ENCODE measurements around the gene WIPI1. TPM values are rescaled to one million over a fixed set of nuclear protein-coding genes. Genes with fewer than 3 reads are reported as not detected.
A peak's percentile ranks its signal among the peaks of the same experiment; 100 is the strongest.

Gene WIPI1
- total RNA-seq, 1 experiment from 2014 or later: 21.8 TPM

DNA sequence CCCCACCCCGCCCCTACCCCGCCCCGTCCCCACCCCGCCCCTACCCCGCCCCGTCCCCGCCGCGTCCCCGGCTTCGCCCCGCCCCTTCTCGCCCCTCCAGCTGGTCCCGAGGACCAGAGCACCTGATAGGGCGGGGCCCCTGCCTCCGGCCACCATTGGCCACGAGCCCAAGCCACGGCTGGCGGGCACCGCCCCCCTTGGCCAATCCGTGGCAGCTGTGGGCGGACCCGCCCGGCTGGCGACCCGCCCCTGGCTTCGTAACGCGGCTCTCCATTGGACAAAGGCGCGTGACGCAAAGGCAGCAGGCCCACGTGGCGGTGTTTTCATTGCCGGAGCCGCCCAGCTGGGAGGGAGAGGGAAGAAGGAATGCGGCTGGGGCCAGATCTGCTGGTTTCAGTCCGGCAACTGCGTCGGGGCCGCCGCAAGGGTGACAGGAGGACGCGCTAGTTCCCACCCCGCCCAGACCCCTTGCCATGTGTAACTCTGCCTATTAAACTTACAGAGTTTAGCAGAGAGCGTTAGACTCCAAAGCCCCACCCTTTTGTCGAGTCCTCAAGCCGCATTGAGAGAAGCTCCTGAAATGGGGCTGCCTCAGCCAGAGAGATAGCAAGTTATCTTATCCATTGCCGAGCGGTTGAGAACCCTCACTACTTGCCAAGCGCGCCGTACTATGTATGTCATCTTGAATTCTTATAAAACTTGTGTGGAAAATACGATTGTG, 403 bp upstream of the WIPI1 start:
- Histone ChIP-seq H3K4me1 (peaks cover 16% of the 10 kb centered on the region; the same call in 1 of the 2 replicates), H3K4me3 (ENCODE audit: low read depth, low read length) (peak overlapping the region; percentile 59), H3K36me3 (ENCODE audit: control insufficient read depth, insufficient read depth, low read length) (no peaks in the 10 kb centered on the region), H3K9me3 (no peaks in the 10 kb centered on the region), H3K27me3 (replicated peaks; ENCODE audit: control insufficient read depth, insufficient read depth, low read length) (no peaks in the 10 kb centered on the region)
- POLR2A ChIA-PET: interaction anchor here (0.6 to 2.0 kb wide), 7 partner anchors 20 to 464 kb away, joined by 3 to 14 read pairs (median 6); partner anchors contain the start of genes AMZ2, KPNA2 and PRKAR1A
- Mint-ChIP-seq H3K36me3 (ENCODE audit: insufficient read depth, unreplicated experiment) (no peaks in the 10 kb centered on the region), H3K27me3 (ENCODE audit: insufficient read depth, unreplicated experiment) (peaks cover 3% of the 10 kb centered on the region), H3K4me3 (ENCODE audit: unreplicated experiment) (peak overlapping the region; percentile 95), H3K4me1 (ENCODE audit: low read depth, unreplicated experiment) (peaks cover 13% of the 10 kb centered on the region), H3K27ac (ENCODE audit: unreplicated experiment) (peak overlapping the region; percentile 84), H3K9me3 (ENCODE audit: unreplicated experiment) (no peaks in the 10 kb centered on the region)
- TF ChIP-seq, protein P1, sequence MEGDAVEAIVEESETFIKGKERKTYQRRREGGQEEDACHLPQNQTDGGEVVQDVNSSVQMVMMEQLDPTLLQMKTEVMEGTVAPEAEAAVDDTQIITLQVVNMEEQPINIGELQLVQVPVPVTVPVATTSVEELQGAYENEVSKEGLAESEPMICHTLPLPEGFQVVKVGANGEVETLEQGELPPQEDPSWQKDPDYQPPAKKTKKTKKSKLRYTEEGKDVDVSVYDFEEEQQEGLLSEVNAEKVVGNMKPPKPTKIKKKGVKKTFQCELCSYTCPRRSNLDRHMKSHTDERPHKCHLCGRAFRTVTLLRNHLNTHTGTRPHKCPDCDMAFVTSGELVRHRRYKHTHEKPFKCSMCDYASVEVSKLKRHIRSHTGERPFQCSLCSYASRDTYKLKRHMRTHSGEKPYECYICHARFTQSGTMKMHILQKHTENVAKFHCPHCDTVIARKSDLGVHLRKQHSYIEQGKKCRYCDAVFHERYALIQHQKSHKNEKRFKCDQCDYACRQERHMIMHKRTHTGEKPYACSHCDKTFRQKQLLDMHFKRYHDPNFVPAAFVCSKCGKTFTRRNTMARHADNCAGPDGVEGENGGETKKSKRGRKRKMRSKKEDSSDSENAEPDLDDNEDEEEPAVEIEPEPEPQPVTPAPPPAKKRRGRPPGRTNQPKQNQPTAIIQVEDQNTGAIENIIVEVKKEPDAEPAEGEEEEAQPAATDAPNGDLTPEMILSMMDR (IDR thresholded peaks at IDR 0.05; ENCODE audit: insufficient read depth in 1 of 2, low read depth in 1 of 2, low read length in 1 of 2, severe bottlenecking in 1 of 2, unreplicated experiment in 1 of 2): no peak
- no TSS peak for BruUV-seq (replicated peaks)
- DNase-seq: peak; percentile 99 to 100
- CTCF ChIA-PET: interaction anchor here (0.7 to 2.3 kb wide), 9 partner anchors 10 to 422 kb away, joined by 3 to 12 read pairs (median 3); partner anchors contain the start of genes KPNA2 and PRKAR1A
- intact Hi-C loops (cut with micrococcal nuclease; ENCODE audit: unreplicated experiment): loop anchor here (2.0 kb wide), 1 partner anchor 21 kb away; no protein-coding TSS in a partner anchor

DNA sequence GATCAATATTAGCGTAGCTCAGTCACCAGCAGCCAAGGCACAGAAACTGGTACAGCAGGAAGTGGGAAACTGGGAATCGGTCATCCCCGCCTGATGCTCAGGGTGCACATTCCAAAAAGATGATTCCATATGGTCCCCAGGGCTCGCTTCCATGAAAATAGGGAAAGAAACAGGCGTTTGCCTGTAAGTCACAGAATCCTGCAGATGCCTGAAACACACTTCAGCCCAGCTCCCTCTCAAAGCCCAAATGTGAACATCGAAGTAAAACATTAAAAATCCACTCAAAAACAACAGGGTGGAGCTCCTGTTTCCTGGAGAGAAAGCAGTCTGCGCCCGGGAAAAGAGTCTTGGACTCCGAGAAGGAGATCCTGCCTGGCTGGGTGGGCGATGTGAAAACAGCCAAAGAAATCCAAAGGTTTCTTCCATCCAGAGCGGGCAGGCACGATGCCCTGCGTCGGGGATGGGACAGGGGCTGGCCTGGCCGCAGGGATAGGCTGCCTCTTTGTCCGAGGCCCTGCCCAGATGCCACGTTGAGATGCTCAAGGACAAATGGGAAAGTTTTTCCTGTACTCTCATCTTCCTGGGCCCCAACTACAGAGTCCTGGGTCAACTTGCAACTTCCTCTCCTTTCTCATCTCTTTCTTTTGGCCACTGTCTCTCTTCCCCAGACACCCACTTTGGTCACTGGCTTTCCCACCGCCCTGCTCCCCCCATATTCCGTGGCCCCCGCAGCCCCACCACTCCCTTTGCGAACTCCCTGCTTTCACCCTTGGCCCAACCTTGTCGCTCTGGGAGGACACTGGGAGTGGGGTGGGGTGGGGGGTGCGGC, 743 bp downstream of the WIPI1 start:
- TF ChIP-seq, protein P1 (IDR thresholded peaks at IDR 0.05; ENCODE audit: insufficient read depth in 1 of 2, low read depth in 1 of 2, low read length in 1 of 2, severe bottlenecking in 1 of 2, unreplicated experiment in 1 of 2): no peak
- no TSS peak for BruUV-seq (replicated peaks)
- H3K36me3 Mint-ChIP-seq (ENCODE audit: insufficient read depth, unreplicated experiment): peaks cover 4% of the 10 kb centered on the region
- intact Hi-C loops (cut with micrococcal nuclease; ENCODE audit: unreplicated experiment): loop anchor here (2.0 kb wide), 1 partner anchor 20 kb away; no protein-coding TSS in a partner anchor
- H3K27me3 Mint-ChIP-seq (ENCODE audit: insufficient read depth, unreplicated experiment): peaks cover 2% of the 10 kb centered on the region
- H3K9me3 Mint-ChIP-seq (ENCODE audit: unreplicated experiment): no peaks in the 10 kb centered on the region
- Histone ChIP-seq H3K9me3 (no peaks in the 10 kb centered on the region), H3K4me3 (ENCODE audit: low read depth, low read length) (peak overlapping the region; percentile 96), H3K27me3 (replicated peaks; ENCODE audit: control insufficient read depth, insufficient read depth, low read length) (no peaks in the 10 kb centered on the region), H3K4me1 (peaks cover 28% of the 10 kb centered on the region), H3K36me3 (ENCODE audit: control insufficient read depth, insufficient read depth, low read length) (no peaks in the 10 kb centered on the region)
- ChIA-PET CTCF (interaction anchor here (0.5 to 2.3 kb wide), 8 partner anchors 18 to 284 kb away, joined by 3 to 12 read pairs (median 3); partner anchors contain the start of gene PRKAR1A), POLR2A (interaction anchor here (0.8 to 2.0 kb wide), 4 partner anchors 56 to 421 kb away, joined by 4 to 14 read pairs (median 9); partner anchors contain the start of genes AMZ2, KPNA2 and PRKAR1A)
- H3K4me3 Mint-ChIP-seq (ENCODE audit: unreplicated experiment): peak overlapping the region; percentile 95
- DNase-seq: peak; percentile 75 to 81
- peak overlapping the region; percentile 84 for H3K27ac Mint-ChIP-seq (ENCODE audit: unreplicated experiment)
- H3K4me1 Mint-ChIP-seq (ENCODE audit: low read depth, unreplicated experiment): peaks cover 17% of the 10 kb centered on the region

DNA sequence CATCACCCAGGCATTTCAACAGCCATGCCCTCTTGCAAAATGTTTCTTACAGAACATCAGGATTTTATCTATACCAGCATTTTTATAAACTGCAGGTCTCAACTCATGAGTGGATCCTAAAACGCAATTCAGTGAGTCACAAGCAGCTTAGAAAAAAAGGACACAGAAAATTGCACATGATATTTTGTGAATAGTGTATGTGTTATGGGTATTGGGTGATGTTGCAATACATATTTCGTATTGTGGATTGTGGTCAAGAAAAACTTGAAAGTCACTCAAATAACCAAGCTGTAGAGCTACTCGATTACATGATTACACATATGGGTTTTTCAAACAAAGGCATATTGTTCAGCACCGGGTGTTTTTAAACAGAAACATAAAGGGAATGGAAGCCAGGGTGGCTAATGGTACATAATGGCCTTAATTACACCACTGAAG, 1.4 kb downstream of the WIPI1 start:
- H3K9me3 ChIP-seq: no peaks in the 10 kb centered on the region
- H3K4me1 ChIP-seq: peaks cover 34% of the 10 kb centered on the region
- H3K4me1 Mint-ChIP-seq (ENCODE audit: low read depth, unreplicated experiment): peaks cover 20% of the 10 kb centered on the region
- H3K36me3 Mint-ChIP-seq (ENCODE audit: insufficient read depth, unreplicated experiment): peaks cover 7% of the 10 kb centered on the region
- DNase-seq: no peak
- H3K9me3 Mint-ChIP-seq (ENCODE audit: unreplicated experiment): no peaks in the 10 kb centered on the region
- H3K36me3 ChIP-seq (ENCODE audit: control insufficient read depth, insufficient read depth, low read length): no peaks in the 10 kb centered on the region
- H3K4me3 ChIP-seq (ENCODE audit: low read depth, low read length): peak overlapping the region; percentile 96
- intact Hi-C loops (cut with micrococcal nuclease; ENCODE audit: unreplicated experiment): loop anchor here (2.0 kb wide), 1 partner anchor 19 kb away; no protein-coding TSS in a partner anchor
- no peaks in the 10 kb centered on the region for H3K27me3 Mint-ChIP-seq (ENCODE audit: insufficient read depth, unreplicated experiment)
- H3K27me3 ChIP-seq (replicated peaks; ENCODE audit: control insufficient read depth, insufficient read depth, low read length): no peaks in the 10 kb centered on the region
- peak overlapping the region; percentile 95 for H3K4me3 Mint-ChIP-seq (ENCODE audit: unreplicated experiment)
- CTCF ChIA-PET: interaction anchor here (0.5 to 1.2 kb wide), 6 partner anchors 11 to 283 kb away, joined by 3 read pairs; no protein-coding TSS in a partner anchor
- POLR2A ChIA-PET: interaction anchor here (0.8 kb wide), 1 partner anchor 208 kb away, joined by 4 read pairs; the partner anchor contains the start of gene AMZ2
- peak overlapping the region; percentile 84 for H3K27ac Mint-ChIP-seq (ENCODE audit: unreplicated experiment)
- BruUV-seq (replicated peaks): TSS peak; percentile 35
- TF ChIP-seq, protein P1 (IDR thresholded peaks at IDR 0.05; ENCODE audit: insufficient read depth in 1 of 2, low read depth in 1 of 2, low read length in 1 of 2, severe bottlenecking in 1 of 2, unreplicated experiment in 1 of 2): no peak
